Parathyroid adenoma (tissue), 2 donors: Measurements from ENCODE around the gene SEH1L.

ENCODE experiments used
- H2AFZ ChIP-seq: fragments of 300-600 bp; sonication (generic); one replicate; pipeline ENCODE4 v1.7.0; 2017; ENCODE audit warnings: antibody characterized with exemption, mild to moderate bottlenecking
- H3K27ac ChIP-seq: fragments of 300-600 bp; sonication (generic); one replicate; pipeline ENCODE4 v1.7.0; 2017
- H3K27me3 ChIP-seq: fragments of 300-600 bp; sonication (generic); one replicate; pipeline ENCODE4 v1.7.0; 2017; ENCODE audit warnings: low read length; ENCODE audit not compliant: control insufficient read depth, insufficient read depth
- H3K36me3 ChIP-seq: fragments of 300-600 bp; sonication (generic); one replicate; pipeline ENCODE4 v1.7.0; 2017; ENCODE audit warnings: low read length; ENCODE audit not compliant: control insufficient read depth, insufficient read depth
- H3K4me1 ChIP-seq: fragments of 300-600 bp; sonication (generic); one replicate; pipeline ENCODE4 v1.7.0; 2017; ENCODE audit warnings: control low read depth
- H3K4me2 ChIP-seq: fragments of 300-600 bp; sonication (generic); one replicate; pipeline ENCODE4 v1.7.0; 2017; ENCODE audit warnings: low read length
- H3K4me3 ChIP-seq: fragments of 300-600 bp; sonication (generic); one replicate; pipeline ENCODE4 v1.7.0; 2017; ENCODE audit warnings: low read depth, low read length
- H3K79me2 ChIP-seq: fragments of 300-600 bp; sonication (generic); one replicate; pipeline ENCODE4 v1.7.0; 2017; ENCODE audit warnings: control low read depth
- H3K9ac ChIP-seq: fragments of 300-600 bp; sonication (generic); one replicate; pipeline ENCODE4 v1.7.0; 2017; ENCODE audit warnings: mild to moderate bottlenecking
- H3K9me3 ChIP-seq: fragments of 300-600 bp; sonication (generic); one replicate; pipeline ENCODE4 v1.7.0; 2017; ENCODE audit warnings: low read length; ENCODE audit not compliant: control insufficient read depth
- CTCF ChIP-seq: fragments of 300-600 bp; sonication (generic); IDR thresholded peaks from one replicate; pipeline ENCODE4 v1.7.0; 2017; ENCODE audit warnings: antibody characterized with exemption, mild to moderate bottlenecking
- donor health status: primary hyperparathyroidism.

The SEH1L gene

GRCh38 chr18:12989397-12990122 is 41.7 kb downstream of the SEH1L start:
- Histone ChIP-seq H3K36me3 (no peaks in the 10 kb centered on the region), H2AFZ (no peak overlapping the region), H3K4me2 (no peak overlapping the region), H3K9ac (no peak overlapping the region), H3K79me2 (peaks cover 25% of the 10 kb centered on the region), H3K4me3 (no peak overlapping the region), H3K27me3 (no peaks in the 10 kb centered on the region), H3K9me3 (no peaks in the 10 kb centered on the region), H3K4me1 (peaks cover 9% of the 10 kb centered on the region), H3K27ac (no peak overlapping the region)
- TF ChIP-seq CTCF: no peak

- Histone ChIP-seq H3K9me3 (no peaks in the 10 kb centered on the region), H3K27ac (no peak overlapping the region), H3K9ac (no peak overlapping the region), H3K4me2 (no peak overlapping the region), H3K36me3 (no peaks in the 10 kb centered on the region), H2AFZ (no peak overlapping the region), H3K27me3 (no peaks in the 10 kb centered on the region), H3K4me1 (peaks cover 9% of the 10 kb centered on the region), H3K4me3 (no peak overlapping the region), H3K79me2 (peaks cover 28% of the 10 kb centered on the region)
- TF ChIP-seq CTCF: no peak
These were observed 42.3 kb downstream of the SEH1L start for GRCh38 chr18:12990123-12990475.

- Histone ChIP-seq H3K79me2 (peaks cover 33% of the 10 kb centered on the region), H3K4me1 (peaks cover 9% of the 10 kb centered on the region), H3K36me3 (no peaks in the 10 kb centered on the region), H3K27ac (no peak overlapping the region), H3K9me3 (no peaks in the 10 kb centered on the region), H3K27me3 (no peaks in the 10 kb centered on the region), H3K4me2 (peak overlapping the region; percentile 80), H3K4me3 (peak overlapping the region; percentile 94), H2AFZ (peak overlapping the region; percentile 90), H3K9ac (no peak overlapping the region)
- no peak for TF ChIP-seq CTCF
These were observed 42.8 kb downstream of the SEH1L start for GRCh38 chr18:12990641-12990966.

GRCh38 chr18:12990967-12991820 is 43.4 kb downstream of the SEH1L start, which contains the start of gene CEP192:
Gene CEP192, plus strand, starts transcription at chr18:12991362. Its CDS starts 8,063 bp downstream, at chr18:12999425.
- Histone ChIP-seq H3K79me2 (peaks cover 39% of the 10 kb centered on the region), H3K4me1 (peaks cover 12% of the 10 kb centered on the region), H3K27me3 (no peaks in the 10 kb centered on the region), H3K4me2 (peak within 1 kb of the TSS; percentile 80), H3K4me3 (peak within 1 kb of the TSS; percentile 94), H2AFZ (peak within 1 kb of the TSS; percentile 90), H3K36me3 (no peaks in the 10 kb centered on the region), H3K9ac (no peak within 1 kb of the TSS), H3K27ac (peak within 1 kb of the TSS; percentile 45), H3K9me3 (no peaks in the 10 kb centered on the region)
- TF ChIP-seq CTCF: no peak
